ENCODE data around the gene SARDH. TPM values are rescaled to one million over a fixed set of nuclear protein-coding genes. Genes with fewer than 3 reads are reported as not detected.

The SARDH gene
- total and polyA plus RNA-seq, 7 experiments from 2014 or later, result 0.73 to 27.2 (median 11.0) TPM

GRCh38 chr9:133718563-133719315, 19.4 kb downstream of the SARDH start:
- Mint-ChIP-seq H3K27me3 (peaks cover 0 to 14% (median 0%) of the 10 kb centered on the region in 5 donors), H3K4me1 (peaks cover 0 to 7% (median 6%) of the 10 kb centered on the region in 7 donors), H3K9me3 (peaks cover 0 to 4% (median 0%) of the 10 kb centered on the region in 11 donors), H3K36me3 (no peaks in the 10 kb centered on the region), H3K27ac (no peak overlapping the region), H3K4me3 (peak overlapping the region in 1 of 10 donors; percentile 12)
- ATAC-seq (no peak), DNase-seq (no peak)
- Histone ChIP-seq H3K36me3 (ENCODE audit: control insufficient read depth in 2 of 3, insufficient read depth in 3 of 3, low read length in 3 of 3) (no peaks in the 10 kb centered on the region), H3K4me3 (ENCODE audit: low read length) (no peak overlapping the region), H3K4me1 (ENCODE audit: control insufficient read depth in 2 of 2, insufficient read depth in 2 of 2, low read length in 2 of 2) (peaks cover 0 to 7% of the 10 kb centered on the region in 2 donors), H3K9me3 (ENCODE audit: control insufficient read depth in 2 of 3, low read length in 3 of 3) (no peaks in the 10 kb centered on the region), H3K27ac (ENCODE audit: low read depth, low read length) (no peak overlapping the region), H3K27me3 (ENCODE audit: control insufficient read depth in 2 of 2, insufficient read depth in 2 of 2, low read length in 2 of 2) (no peaks in the 10 kb centered on the region)
- ChIA-PET CTCF (no interaction called here), POLR2A (interaction anchor here (1.5 kb wide), 1 partner anchor 16 kb away, joined by 4 read pairs; no protein-coding TSS in a partner anchor)
- intact Hi-C loops (cut with micrococcal nuclease), result no loop called here

- Mint-ChIP-seq H3K4me3 (no peak overlapping the region), H3K27ac (no peak overlapping the region), H3K36me3 (no peaks in the 10 kb centered on the region), H3K27me3 (peaks cover 0 to 10% (median 0%) of the 10 kb centered on the region in 5 donors), H3K4me1 (peaks cover 0 to 7% (median 6%) of the 10 kb centered on the region in 7 donors), H3K9me3 (peaks cover 0 to 4% (median 0%) of the 10 kb centered on the region in 11 donors)
- H3K4me3 ChIP-seq (ENCODE audit: low read length), result no peak overlapping the region
- no peaks in the 10 kb centered on the region for H3K36me3 ChIP-seq (ENCODE audit: control insufficient read depth in 2 of 3, insufficient read depth in 3 of 3, low read length in 3 of 3)
- ATAC-seq, result no peak
- H3K9me3 ChIP-seq (ENCODE audit: control insufficient read depth in 2 of 3, low read length in 3 of 3), result no peaks in the 10 kb centered on the region
- H3K4me1 ChIP-seq (ENCODE audit: control insufficient read depth in 2 of 2, insufficient read depth in 2 of 2, low read length in 2 of 2), result peaks cover 0 to 7% of the 10 kb centered on the region in 2 donors
- no peaks in the 10 kb centered on the region for H3K27me3 ChIP-seq (ENCODE audit: control insufficient read depth in 2 of 2, insufficient read depth in 2 of 2, low read length in 2 of 2)
- no peak for DNase-seq
- ChIA-PET CTCF (interaction anchor here (1.0 to 1.7 kb wide), 3 partner anchors 15 to 63 kb away, joined by 3 to 8 read pairs (median 5); no protein-coding TSS in a partner anchor), POLR2A (interaction anchor here (1.1 to 1.5 kb wide), 2 partner anchors 15 to 60 kb away, joined by 4 read pairs; no protein-coding TSS in a partner anchor)
- intact Hi-C loops (cut with micrococcal nuclease), result no loop called here
- no peak overlapping the region for H3K27ac ChIP-seq (ENCODE audit: low read depth, low read length)
Measured at GRCh38 chr9:133717113-133718031, 20.8 kb downstream of the SARDH start.

- ATAC-seq, result no peak
- intact Hi-C loops (cut with micrococcal nuclease), result no loop called here
Measured at GRCh38 chr9:133716564-133717112, 21.5 kb downstream of the SARDH start.

GRCh38 chr9:133715866-133716563, 22.1 kb downstream of the SARDH start:
- ChIA-PET CTCF (interaction anchor here (0.7 to 2.6 kb wide), 10 partner anchors 9 to 182 kb away, joined by 3 to 8 read pairs (median 4); no protein-coding TSS in a partner anchor), POLR2A (interaction anchor here (1.1 to 2.1 kb wide), 3 partner anchors 14 to 59 kb away, joined by 4 to 12 read pairs (median 8); no protein-coding TSS in a partner anchor)
- Histone ChIP-seq H3K4me1 (ENCODE audit: control insufficient read depth in 2 of 2, insufficient read depth in 2 of 2, low read length in 2 of 2) (peaks cover 0 to 7% of the 10 kb centered on the region in 2 donors), H3K4me3 (ENCODE audit: low read length) (no peak overlapping the region), H3K27me3 (ENCODE audit: control insufficient read depth in 2 of 2, insufficient read depth in 2 of 2, low read length in 2 of 2) (no peaks in the 10 kb centered on the region), H3K27ac (ENCODE audit: low read depth, low read length) (no peak overlapping the region), H3K9me3 (ENCODE audit: control insufficient read depth in 2 of 3, low read length in 3 of 3) (no peaks in the 10 kb centered on the region), H3K36me3 (ENCODE audit: control insufficient read depth in 2 of 3, insufficient read depth in 3 of 3, low read length in 3 of 3) (no peaks in the 10 kb centered on the region)
- H3K27me3 Mint-ChIP-seq, result no peaks in the 10 kb centered on the region
- H3K27ac Mint-ChIP-seq, result peak overlapping the region in 5 of 9 donors; percentile 66 to 93 (median 78)
- no peak overlapping the region for H3K4me3 Mint-ChIP-seq
- H3K4me1 Mint-ChIP-seq, result peaks cover 0 to 7% (median 6%) of the 10 kb centered on the region in 7 donors
- peaks cover 0 to 4% (median 0%) of the 10 kb centered on the region in 11 donors for H3K9me3 Mint-ChIP-seq
- ATAC-seq (peak; percentile 62), DNase-seq (peak in 7 of 9 donors; percentile 36 to 63 (median 47))
- no peaks in the 10 kb centered on the region for H3K36me3 Mint-ChIP-seq
- intact Hi-C loops (cut with micrococcal nuclease), result loop anchor here (1.0 kb wide), 2 partner anchors 60 to 112 kb away; no protein-coding TSS in a partner anchor

More at GRCh38 chr9:133716564-133717112, 21.5 kb downstream of the SARDH start:
- peaks cover 0 to 7% (median 6%) of the 10 kb centered on the region in 7 donors for H3K4me1 Mint-ChIP-seq
- ChIA-PET CTCF (interaction anchor here (0.7 to 2.6 kb wide), 8 partner anchors 9 to 183 kb away, joined by 3 to 8 read pairs (median 4); no protein-coding TSS in a partner anchor), POLR2A (interaction anchor here (1.1 to 2.1 kb wide), 2 partner anchors 40 to 60 kb away, joined by 4 to 8 read pairs; no protein-coding TSS in a partner anchor)
- Histone ChIP-seq H3K9me3 (ENCODE audit: control insufficient read depth in 2 of 3, low read length in 3 of 3) (no peaks in the 10 kb centered on the region), H3K36me3 (ENCODE audit: control insufficient read depth in 2 of 3, insufficient read depth in 3 of 3, low read length in 3 of 3) (no peaks in the 10 kb centered on the region), H3K27me3 (ENCODE audit: control insufficient read depth in 2 of 2, insufficient read depth in 2 of 2, low read length in 2 of 2) (no peaks in the 10 kb centered on the region), H3K27ac (ENCODE audit: low read depth, low read length) (no peak overlapping the region), H3K4me3 (ENCODE audit: low read length) (no peak overlapping the region), H3K4me1 (ENCODE audit: control insufficient read depth in 2 of 2, insufficient read depth in 2 of 2, low read length in 2 of 2) (peaks cover 0 to 7% of the 10 kb centered on the region in 2 donors)
- H3K9me3 Mint-ChIP-seq, result peaks cover 0 to 4% (median 0%) of the 10 kb centered on the region in 11 donors
- DNase-seq, result no peak
- H3K27ac Mint-ChIP-seq, result peak overlapping the region in 1 of 9 donors; percentile 55
- H3K27me3 Mint-ChIP-seq, result peaks cover 0 to 5% (median 0%) of the 10 kb centered on the region in 5 donors
- H3K4me3 Mint-ChIP-seq, result no peak overlapping the region
- H3K36me3 Mint-ChIP-seq, result no peaks in the 10 kb centered on the region

- POLR2A ChIA-PET, result interaction anchor here (1.0 to 2.1 kb wide), 3 partner anchors 13 to 39 kb away, joined by 3 to 12 read pairs (median 8); no protein-coding TSS in a partner anchor
Measured at GRCh38 chr9:133715295-133715865, 22.8 kb downstream of the SARDH start.

More at GRCh38 chr9:133715295-133715865, 22.8 kb downstream of the SARDH start:
- H3K27me3 ChIP-seq (ENCODE audit: control insufficient read depth in 2 of 2, insufficient read depth in 2 of 2, low read length in 2 of 2), result no peaks in the 10 kb centered on the region
- DNase-seq (no peak), ATAC-seq (peak; percentile 10)
- H3K4me3 Mint-ChIP-seq, result no peak overlapping the region
- H3K4me1 ChIP-seq (ENCODE audit: control insufficient read depth in 2 of 2, insufficient read depth in 2 of 2, low read length in 2 of 2), result peaks cover 0 to 8% of the 10 kb centered on the region in 2 donors
- CTCF ChIA-PET, result interaction anchor here (0.6 to 2.6 kb wide), 8 partner anchors 7 to 337 kb away, joined by 3 to 8 read pairs (median 4); no protein-coding TSS in a partner anchor
- peaks cover 0 to 3% (median 0%) of the 10 kb centered on the region in 11 donors for H3K9me3 Mint-ChIP-seq
- H3K27ac Mint-ChIP-seq, result peak overlapping the region in 5 of 9 donors; percentile 66 to 93 (median 78)
- H3K27me3 Mint-ChIP-seq, result no peaks in the 10 kb centered on the region
- H3K9me3 ChIP-seq (ENCODE audit: control insufficient read depth in 2 of 3, low read length in 3 of 3), result no peaks in the 10 kb centered on the region
- peaks cover 0 to 10% (median 8%) of the 10 kb centered on the region in 7 donors for H3K4me1 Mint-ChIP-seq
- intact Hi-C loops (cut with micrococcal nuclease), result loop anchor here (1.0 kb wide), 2 partner anchors 59 to 111 kb away; no protein-coding TSS in a partner anchor
- H3K4me3 ChIP-seq (ENCODE audit: low read length), result no peak overlapping the region
- no peaks in the 10 kb centered on the region for H3K36me3 ChIP-seq (ENCODE audit: control insufficient read depth in 2 of 3, insufficient read depth in 3 of 3, low read length in 3 of 3)
- H3K36me3 Mint-ChIP-seq, result no peaks in the 10 kb centered on the region
- no peak overlapping the region for H3K27ac ChIP-seq (ENCODE audit: low read depth, low read length)
